Stimulated activated CD4-positive, alpha-beta T cell treated with anti-CD3 and anti-CD28 coated beads, Interleukin-1b, Interleukin-23, amount 100 ng/mL, for 1 hour (primary cell): Measurements from ENCODE around the gene FAM200B.
"Not testable (repeated sequence)": the region's sequence is repeated elsewhere in the genome, so short reads cannot be mapped to it uniquely, and the experiment has no call there.

Experiments used
- DNase-seq, 2 donors: peaks; one replicate each; pipeline ENCODE4 v3.0.0-alpha.2; 2020; ENCODE audit warnings: low read depth in 2 of 2

FAM200B gene

DNA sequence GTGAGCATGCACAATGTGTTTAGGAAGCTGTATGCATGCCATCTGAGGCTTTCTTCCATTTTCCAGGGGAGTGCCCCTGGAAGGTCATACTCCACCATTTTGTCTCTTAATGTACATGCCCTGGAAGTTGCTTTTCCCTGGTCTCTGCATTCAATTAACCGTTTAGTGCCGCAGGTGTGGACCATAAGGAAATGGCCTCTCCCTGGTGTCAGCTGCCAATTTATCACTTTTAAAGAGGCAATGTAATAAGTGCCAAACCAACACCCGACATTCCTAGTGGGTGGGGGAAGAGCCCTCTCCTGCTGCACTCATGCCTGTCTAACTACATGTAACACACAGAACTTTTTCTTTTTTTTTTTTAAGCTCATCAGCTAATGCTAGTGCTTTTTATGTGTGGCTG is 14.1 kb downstream of the FAM200B start:
- no peak for DNase-seq

DNA sequence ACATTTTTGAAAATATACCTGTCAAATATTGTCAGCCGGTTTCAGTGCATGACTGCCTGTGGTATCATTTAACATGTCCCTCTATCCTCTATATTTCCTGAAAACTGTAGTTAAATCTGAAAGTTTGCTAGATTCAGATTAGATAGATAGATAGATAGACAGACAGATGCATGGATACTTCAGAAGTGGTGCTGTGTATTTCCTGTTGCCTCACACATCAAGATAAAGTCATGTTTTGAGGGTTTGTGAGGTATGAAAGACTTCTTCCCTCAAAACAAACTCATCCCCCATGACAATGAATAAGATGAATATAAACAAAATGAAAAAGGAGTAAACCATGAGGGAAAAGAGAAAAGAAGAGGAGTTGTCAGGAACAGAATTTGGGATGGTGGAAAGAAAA is 15.2 kb downstream of the FAM200B start:
- no peak for DNase-seq

DNA sequence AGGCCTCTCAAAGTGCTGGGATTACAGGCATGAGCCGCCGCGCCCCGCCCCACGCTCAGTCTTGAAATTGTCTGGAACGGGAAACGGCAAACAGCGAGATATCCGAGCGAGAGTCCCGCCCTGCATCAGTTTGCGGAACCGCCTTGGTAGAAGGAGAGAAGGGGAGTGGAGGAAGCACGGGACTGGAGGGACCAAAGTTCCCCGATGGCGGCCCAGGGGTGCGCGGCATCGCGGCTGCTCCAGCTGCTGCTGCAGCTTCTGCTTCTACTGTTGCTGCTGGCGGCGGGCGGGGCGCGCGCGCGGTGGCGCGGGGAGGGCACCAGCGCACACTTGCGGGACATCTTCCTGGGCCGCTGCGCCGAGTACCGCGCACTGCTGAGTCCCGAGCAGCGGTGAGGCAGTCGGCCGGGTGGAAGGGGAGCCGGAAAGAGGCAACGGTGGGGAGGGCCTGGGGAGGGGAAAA is 21.3 kb downstream of the FAM200B start, which contains the start of gene BST1:
Gene BST1, plus strand, starts transcription at position 125 of the 463 bp plus-strand sequence. Its CDS starts 80 bp downstream, at position 205.
- DNase-seq, result peak in 1 of 2 donors; percentile 13

DNA sequence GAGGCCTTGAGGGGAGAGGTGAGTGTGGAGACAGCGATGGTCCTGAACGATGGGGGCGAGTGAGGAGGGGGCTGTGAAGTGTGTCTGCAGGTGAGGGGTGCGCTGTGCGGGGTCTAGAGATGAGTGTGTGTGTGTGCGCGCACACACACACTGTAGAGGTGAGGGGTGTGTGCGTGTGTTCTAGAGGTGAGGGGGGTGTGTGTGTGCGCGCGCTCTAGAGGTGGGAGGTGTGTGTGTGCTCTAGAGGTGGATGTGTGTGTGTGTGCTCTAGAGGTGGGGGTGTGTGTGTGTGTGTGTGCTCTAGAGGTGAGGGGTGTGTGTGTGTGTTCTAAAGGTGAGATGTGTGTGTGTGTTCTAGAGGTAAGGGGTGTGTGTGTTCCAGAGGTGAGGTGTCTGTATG is 21.8 kb downstream of the FAM200B start:
- DNase-seq, result no peak

DNA sequence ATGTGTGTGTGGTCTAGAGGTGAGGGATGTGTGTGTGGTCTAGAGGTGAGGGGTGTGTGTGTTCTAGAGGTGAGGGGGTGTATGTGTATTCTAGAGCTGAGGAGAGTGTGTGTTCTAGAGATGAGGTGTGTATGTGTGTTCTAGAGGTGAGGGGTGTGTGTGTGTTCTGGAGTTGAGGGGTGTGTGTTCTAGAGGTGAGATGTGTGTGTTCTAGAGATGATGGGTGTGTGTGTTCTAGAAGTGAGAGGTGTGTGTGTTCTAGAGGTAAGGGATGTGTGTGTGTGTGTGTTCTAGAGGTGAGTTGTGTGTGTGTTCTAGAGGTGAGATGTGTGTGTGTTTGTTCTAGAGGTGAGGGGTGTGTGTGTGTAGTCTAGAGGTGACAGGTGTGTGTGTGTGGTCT is 22.5 kb downstream of the FAM200B start:
- no peak for DNase-seq

DNA sequence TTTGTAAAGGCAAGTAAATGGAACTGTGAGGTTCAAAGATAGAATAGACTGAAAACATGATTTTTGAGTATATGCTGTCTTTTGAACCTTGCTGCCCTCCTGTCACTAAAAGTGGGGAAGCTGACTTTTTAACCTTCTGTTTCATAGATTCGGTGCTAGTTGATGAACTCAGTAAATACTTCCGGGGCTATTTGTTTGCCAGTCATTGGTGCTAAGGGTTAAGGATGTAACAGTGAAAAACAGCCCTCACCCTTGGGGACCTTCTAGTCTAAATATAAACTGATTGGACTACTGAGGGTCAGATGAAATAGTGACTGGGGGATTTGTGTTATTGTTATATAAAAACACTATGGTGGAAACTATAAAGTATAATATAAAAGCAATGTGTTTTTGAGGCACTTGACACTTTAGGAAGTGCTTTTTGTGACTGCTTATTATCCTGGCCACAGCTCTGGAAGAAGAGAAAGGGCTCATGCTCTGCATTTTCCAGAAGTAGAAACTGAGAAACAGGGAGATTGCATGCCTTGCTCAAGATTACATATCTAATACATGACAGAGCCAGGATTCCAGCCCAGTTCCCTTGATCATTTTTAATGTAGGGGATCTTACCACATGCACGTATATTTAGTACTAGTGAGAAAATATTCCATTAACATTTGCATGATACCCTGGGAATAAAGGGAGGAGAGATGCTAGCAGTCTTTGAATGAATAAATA is 25.2 kb downstream of the FAM200B start:
- no peak for DNase-seq

DNA sequence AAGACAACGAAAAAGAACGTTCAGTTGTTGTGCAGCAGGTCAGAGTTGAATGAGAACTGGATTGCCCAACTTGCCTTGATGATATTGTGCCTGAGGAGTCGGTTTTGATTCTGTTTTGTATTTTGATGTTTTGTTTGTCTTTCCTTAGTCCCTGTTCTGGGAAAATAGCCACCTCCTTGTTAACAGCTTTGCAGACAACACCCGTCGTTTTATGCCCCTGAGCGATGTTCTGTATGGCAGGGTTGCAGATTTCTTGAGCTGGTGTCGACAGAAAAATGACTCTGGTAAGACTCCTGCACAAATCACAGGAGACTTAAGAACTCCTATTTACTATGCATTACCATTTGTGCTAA is 25.7 kb downstream of the FAM200B start:
- no peak for DNase-seq

DNA sequence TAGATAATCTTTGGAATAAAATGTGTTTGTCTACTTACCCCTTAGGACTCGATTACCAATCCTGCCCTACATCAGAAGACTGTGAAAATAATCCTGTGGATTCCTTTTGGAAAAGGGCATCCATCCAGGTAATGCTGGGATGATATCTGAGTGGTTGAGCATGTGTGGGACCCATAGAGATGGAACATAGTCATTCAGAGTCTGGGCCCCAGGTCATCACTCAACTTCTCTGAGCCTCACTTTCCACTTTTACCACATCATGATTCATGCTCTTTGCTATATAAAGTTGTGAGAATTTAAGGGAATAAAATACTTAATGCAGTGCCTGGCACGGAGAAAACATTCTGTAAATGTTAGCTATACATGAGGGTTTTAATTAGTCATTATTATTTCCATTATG is 30.1 kb downstream of the FAM200B start:
- DNase-seq, result no peak

DNA sequence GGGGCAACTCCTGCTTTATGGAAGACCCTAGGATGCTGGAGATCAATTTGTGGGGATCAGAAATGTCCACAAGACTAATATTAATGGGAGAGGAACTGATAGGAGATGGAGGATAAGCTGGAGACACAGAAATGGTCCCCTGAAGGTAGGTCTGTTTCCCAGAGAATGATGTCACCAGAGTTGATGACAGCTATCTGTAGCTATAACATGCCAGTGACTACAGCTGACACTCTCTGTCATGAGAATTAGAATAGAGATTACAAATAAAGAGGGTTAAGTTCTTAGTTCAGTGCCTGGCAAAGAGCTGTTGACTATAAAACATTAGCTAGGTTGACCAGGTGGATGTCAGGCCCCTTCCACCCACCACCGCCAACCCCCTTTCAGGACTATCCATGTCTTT is 30.6 kb downstream of the FAM200B start:
- DNase-seq, result no peak

DNA sequence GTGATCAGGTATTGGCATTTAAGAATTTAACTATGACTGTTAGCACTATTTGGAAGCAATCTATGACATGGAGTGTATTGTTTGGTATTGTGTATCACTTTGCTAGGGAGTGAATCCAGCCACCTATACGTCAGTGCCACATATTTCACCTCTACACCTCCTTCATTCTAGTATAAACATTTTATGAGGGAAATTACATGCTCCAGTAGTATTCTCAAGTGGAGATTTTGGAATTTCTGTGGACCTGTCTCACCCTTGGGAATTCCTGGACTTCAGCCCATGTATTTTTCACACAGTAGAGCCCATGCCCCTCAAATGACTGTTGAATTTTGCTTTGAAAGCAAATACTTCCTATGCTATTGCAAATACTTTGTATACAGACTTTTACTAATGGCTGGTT is 32.5 kb downstream of the FAM200B start:
- no peak for DNase-seq

DNA sequence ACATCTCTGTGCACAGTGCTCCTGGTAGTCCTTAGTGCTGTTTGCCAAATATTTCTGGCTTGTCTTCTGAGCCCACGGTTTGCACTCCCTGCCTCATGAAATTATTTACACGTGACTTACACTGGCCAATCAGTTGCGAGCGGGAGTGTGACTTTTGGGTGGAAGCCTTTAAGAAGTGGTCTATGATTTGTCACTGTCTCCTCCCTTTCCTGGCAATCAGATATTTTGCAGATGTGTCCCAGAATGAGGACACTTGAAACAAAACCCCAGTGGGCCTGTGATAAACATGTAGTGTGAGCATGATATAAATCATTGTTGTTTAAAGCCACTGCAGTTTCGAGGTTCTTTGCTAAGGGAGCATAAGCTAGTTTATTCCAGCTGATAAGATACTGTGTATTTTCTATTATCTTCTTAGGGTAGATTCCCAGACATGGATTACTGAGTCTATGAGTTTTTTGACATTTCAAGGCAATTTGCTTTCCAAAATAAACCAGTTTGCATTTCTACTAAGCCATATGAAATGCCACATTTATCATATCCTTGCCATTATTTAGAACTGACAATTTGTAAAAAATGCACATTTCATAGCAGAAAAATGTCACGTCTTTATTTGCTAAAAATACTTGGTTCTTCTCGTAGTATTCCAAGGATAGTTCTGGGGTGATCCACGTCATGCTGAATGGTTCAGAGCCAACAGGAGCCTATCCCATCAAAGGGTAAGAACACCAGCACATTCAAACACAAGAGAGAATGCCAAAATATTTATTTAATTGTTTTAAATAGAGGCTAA is 33.2 kb downstream of the FAM200B start:
- no peak for DNase-seq

DNA sequence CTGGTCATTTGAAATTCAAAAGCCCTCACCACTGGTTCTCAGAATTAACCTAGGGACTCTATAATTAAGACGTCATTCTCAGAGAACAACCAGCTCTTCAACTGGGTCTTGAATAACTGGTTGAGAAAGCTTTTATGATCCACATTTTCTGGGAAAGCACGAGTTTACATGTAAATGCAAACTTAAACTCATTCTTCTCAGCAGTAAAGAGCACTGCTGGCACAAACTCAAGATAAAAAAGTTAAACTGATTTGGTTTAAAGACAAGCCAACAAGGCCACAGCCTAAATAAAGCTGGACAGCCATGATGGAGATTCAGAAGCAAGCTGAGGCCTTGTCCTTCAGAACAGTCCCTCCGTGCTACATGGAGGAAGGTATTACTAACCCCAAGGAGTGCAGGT is 34.5 kb downstream of the FAM200B start:
- DNase-seq, result no peak

DNA sequence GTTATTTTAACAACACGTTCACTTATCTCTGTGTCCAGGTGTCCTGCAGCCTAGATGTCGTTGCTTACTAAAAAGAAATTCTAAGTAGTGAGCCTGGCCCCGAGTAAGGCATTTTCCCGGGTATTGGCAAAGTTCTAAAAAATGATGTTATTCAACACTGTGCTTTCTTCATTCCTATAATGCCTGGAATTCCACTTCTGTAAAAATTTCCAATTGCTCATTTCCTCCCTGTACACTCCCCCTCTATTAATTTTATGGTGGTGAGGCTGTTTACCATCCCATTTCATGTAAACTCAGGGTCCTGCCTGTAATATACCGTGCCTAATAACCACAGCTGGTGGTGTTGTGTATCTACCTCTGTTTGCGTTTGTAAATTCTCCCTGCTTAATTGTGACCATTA is 35.5 kb downstream of the FAM200B start:
- no peak for DNase-seq

DNA sequence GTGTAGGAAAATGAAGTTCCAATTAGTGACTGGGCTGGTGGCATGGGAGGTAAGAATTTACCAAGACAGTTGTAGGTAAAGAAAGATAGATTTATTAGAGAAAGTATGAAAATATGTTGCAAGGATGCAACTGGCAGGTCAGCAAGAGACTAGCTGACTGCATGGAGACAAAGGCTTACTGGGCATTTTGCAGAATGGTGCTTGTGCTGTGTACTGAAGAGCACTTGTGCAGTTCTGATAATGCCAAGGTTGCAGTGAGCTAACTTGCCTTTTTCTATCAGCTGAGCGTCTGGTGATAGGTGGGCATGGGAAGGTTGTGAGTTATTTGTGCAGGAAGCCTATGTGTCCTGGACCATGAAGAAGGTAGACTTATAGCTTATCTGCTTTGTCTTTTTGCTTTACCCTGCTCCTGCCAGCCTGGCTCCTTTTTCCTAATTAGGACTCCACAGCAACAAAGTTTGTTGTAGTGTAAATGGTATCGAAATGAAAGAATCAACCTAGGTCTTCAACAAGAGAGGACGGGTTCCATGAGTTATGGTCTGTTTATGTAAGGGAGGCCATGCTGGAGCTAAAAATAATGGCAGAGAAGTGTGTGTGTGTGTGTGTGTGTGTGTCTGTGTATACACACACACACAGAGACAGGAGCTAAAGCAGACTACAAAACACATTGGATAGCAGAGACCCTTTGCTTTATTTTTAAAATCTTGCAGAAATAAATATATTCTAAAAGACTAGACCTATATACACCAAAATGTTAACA is 36.2 kb downstream of the FAM200B start:
- DNase-seq, result no peak

DNA sequence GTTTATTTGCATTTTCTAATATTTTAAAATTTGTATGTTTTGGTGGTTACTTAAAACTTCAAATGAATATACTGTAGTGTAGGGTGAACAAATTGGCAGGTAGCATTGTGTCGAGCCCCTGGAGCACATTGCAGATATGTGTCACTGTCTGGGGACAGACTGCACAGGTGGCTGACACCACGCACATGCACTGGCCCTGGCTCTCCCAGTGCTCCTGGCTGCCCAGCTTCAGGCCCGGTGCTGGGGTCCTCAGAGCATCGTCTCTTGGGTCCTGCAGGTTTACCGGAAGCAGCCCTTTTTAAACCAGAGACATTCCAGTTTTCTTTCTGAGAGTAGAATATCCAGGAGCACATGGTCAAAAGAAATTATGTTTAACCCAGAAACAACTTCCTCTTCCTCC is 36.8 kb downstream of the FAM200B start:
- DNase-seq, result no peak

DNA sequence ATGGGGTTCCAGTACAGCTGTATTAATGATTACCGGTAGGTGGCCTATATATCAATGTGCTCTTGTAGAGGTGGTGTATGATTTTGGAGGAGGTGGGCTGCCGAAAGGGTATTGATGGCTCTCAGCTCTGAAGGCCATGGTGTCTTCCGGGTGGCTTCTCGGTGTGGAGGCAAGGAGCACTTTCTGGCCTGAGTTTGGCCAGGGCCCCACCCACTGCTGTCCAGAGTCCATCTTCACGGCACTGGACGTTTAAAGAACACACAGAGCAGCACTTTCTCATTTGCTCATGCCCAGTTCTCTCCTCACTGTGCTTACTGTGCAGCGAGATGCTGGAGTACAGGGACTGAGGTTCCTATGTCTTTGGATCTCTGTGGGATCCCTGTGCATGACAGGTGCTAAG is 37.3 kb downstream of the FAM200B start:
- no peak for DNase-seq

DNA sequence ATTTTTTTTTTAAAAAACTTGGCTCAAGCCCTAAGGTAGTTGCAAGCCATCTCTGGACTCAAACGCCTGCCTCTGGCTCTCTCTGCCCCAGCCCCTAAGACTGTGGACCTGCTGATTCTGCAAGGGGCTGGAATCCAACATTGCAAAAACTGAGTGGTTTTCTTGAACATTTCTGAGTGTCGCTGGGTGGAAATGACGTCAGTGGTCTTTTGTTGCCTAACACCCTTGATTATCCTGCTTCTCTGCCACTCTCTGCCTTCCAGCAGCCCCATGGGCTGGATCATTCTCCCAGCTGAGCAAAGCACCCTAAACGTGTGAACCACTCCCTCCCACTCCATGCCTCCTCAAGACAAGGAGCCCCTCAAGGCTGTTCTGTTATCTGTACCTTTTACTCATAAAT is 37.9 kb downstream of the FAM200B start:
- DNase-seq, result no peak

DNA sequence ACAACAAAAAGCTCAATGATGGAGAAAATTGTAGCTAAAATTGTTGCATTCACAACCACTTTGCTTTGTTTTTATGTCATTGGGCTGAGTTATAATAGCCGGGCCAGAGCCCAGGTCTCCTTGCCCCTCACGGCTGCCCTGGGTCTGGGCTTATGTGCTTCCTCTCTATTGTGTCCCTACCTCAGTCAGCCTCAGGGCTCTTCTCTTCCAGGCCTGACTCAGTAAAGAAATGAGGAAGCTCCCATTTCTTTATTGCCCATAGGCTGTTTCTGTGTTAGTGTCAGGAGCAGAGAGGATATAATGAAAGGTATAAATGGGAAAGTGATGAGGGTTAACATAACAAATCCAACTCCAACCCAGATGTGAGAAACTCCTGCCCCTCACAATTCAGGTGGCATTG is 39.2 kb downstream of the FAM200B start:
- no peak for DNase-seq

DNA sequence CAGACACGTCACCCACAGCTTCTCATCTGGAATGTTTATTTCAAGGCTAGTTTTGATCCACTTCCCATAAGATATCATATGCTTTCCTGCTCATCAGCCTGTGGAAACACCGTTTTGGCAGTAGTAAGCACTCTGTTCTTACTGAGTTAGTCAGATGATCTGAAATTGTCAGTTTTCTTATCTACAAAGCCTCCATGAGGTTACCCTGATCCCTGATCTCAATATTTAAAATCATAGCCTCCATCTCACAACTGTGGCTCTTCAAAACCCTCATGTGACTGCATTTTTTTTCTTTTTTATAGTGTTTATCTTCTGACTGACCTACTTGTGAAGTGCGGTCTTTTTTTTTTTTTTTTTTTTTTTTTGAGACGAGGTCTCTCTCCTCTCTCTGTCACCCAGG is 44.0 kb downstream of the FAM200B start:
- DNase-seq, result no peak

DNA sequence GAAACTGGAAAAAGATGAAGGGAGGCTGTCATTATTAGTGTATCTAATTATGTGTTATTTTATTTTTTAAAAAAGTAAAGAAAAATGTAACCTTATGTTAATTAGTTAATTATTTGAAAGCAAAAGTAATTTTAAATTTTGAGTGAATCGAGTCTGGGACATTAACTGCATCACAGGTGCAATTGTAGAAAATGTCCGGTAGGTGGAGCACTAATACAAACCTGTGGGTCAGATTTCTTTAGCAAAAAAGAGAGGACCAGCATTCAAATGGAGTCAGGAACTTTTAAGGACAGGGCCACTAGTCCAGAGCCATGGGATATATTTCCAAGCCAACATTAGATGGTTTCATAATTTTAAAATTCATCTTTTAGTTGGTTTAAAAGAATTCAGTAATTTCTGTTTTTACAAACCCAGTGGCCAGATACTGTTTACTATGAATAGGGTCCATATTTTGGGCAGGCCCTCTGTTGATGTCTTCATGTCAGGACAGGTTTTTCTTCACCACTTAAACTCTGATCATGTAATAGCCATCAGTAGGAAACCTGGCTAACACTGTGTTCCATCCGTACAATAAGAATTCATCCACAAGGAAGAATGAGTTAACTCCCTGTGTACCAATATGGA is 48.4 kb downstream of the FAM200B start:
- no peak for DNase-seq

DNA sequence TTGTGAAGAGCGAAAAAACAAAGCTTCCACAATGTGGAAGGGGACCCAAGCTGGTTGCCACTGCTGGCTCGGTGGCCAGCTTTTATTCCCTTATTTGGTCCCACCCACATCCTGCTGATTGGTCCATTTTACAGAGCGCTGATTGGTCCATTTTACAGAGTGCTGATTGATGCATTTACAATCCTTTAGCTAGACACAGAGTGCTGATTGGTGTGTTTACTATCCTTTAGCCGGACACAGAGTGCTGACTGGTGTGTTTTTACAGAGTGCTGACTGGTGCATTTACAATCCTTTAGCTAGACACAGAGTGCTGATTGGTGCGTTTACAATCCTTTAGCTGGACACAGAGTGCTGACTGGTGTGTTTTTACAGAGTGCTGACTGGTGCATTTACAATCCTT is 51.4 kb downstream of the FAM200B start:
- not testable (repeated sequence) for DNase-seq

DNA sequence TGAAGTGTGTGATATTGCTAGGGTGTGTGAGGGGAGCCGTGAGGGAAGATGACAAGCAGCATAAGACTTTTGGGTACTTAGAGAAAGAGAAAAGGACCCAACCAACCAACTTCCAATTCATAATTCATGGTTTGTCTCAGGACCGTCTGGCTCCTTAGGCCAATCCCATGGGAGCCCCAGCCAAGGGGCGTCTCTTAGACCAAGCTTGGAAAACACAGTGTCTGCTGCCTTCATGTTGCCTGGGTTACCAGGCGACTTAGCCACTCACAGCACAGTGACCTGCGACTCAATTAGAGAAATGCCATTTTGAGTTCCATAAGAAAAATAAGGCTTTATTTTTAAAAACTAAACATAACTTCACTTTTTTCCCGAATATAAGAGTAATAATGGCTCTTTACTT is 53.9 kb downstream of the FAM200B start:
- no peak for DNase-seq
